Aorta (tissue), 5 donors: ENCODE measurements around the gene DCC. TPM values are rescaled to one million over a fixed set of nuclear protein-coding genes. Genes with fewer than 3 reads are reported as not detected.
"Not testable (repeated sequence)": the region's sequence is repeated elsewhere in the genome, so short reads cannot be mapped to it uniquely, and the experiment has no call there.

Source experiments
- ATAC-seq: fragments of 200-7000 bp; cut with Tn5 transposase; one replicate; pipeline ENCODE4 v1.9.1; 2022; ENCODE audit warnings: moderate library complexity; ENCODE audit not compliant: low FRiP score
- DNase-seq, 2 donors: peaks; one replicate each; pipeline ENCODE4 v3.0.0-alpha.2; 2020
- H3K27ac ChIP-seq, 2 donors: one replicate each; pipeline ENCODE4 v1.5.1; 2013; ENCODE audit warnings: low read length in 2 of 2, mild to moderate bottlenecking in 2 of 2, moderate library complexity in 2 of 2, control low read depth in 1 of 2, inconsistent platforms in 1 of 2, low read depth in 1 of 2
- H3K27me3 ChIP-seq, 2 donors: one replicate each; pipeline ENCODE4 v1.6.1; 2013; ENCODE audit warnings: control low read depth in 1 of 2, low read length in 1 of 2, mild to moderate bottlenecking in 1 of 2, moderate library complexity in 1 of 2; ENCODE audit not compliant: insufficient read depth in 2 of 2, control insufficient read depth in 1 of 2
- H3K36me3 ChIP-seq, 2 donors: one replicate each; pipeline ENCODE4 v1.6.1; 2013; ENCODE audit warnings: control low read depth in 1 of 2, low read length in 1 of 2, mild to moderate bottlenecking in 1 of 2; ENCODE audit not compliant: insufficient read depth in 2 of 2, control insufficient read depth in 1 of 2
- H3K4me1 ChIP-seq, 2 donors: one replicate each; pipeline ENCODE4 v1.6.1; 2013; ENCODE audit warnings: low read length in 2 of 2, control low read depth in 1 of 2, mild to moderate bottlenecking in 1 of 2, moderate library complexity in 1 of 2; ENCODE audit not compliant: insufficient read depth in 2 of 2, control insufficient read depth in 1 of 2
- H3K4me3 ChIP-seq, 2 donors: one replicate each; pipeline ENCODE4 v1.5.1; 2013; ENCODE audit warnings: low read length in 2 of 2, control low read depth in 1 of 2, mild to moderate bottlenecking in 1 of 2
- H3K9me3 ChIP-seq: one replicate; pipeline ENCODE4 v1.6.1; 2013; ENCODE audit warnings: mild to moderate bottlenecking, low read length; ENCODE audit not compliant: control insufficient read depth
- WGBS, 2 donors: extraction: QIAGEN DNeasy Blood & Tissue Kit; methylation state at CpG; one replicate each; pipeline ENCODE4 v1.1.7; 2013; 5-methylcytosine and 5-hydroxymethylcytosine counted together
- intact Hi-C, 2 donors: fragments of 100-400 bp; cut with DNase I; formaldehyde crosslinking; loops; one replicate each; pipeline versions ENCODE4 v1.14.2 to v1.15.0; 2022
- polyA plus RNA-seq, 2 donors: library from polyadenylated mRNA; stranded (reverse); fragments of 200-250 nt; gene quantifications; one replicate each; pipeline ENCODE4 v1.2.3, GENCODE V29; 2013
- total RNA-seq, 2 donors: library from RNA; stranded (reverse); fragmentation: NEBNext Ultra II Directional; extraction: Animal tissue kit (Norgen Biotek cat#: 25700); gene quantifications; one replicate each; pipeline ENCODE4 v1.2.1, GENCODE V29; 2021
- donor health status: healthy with polysubstance abuse.
- donor health status: Bipolar disorder and iron deficiency.
- donor health status: DM: no; HTN: no; CAD: no.
- donor health status: DM: no; HTN: no; CAD: no.
- donor health status: DM: yes; HTN: yes; CAD: no.

Gene DCC
- total and polyA plus RNA-seq, 4 donors: 0.78 TPM; not detected in 3

- Histone ChIP-seq H3K27ac (no peak overlapping the region), H3K27me3 (no peaks in the 10 kb centered on the region), H3K4me3 (no peak overlapping the region), H3K36me3 (no peaks in the 10 kb centered on the region), H3K9me3 (no peaks in the 10 kb centered on the region), H3K4me1 (no peaks in the 10 kb centered on the region)
- intact Hi-C loops: no loop called here
- ATAC-seq (no peak), DNase-seq (no peak)
- 91 to 96% methylated on average over 5 of the region's 5 CpGs for WGBS, 2 donors
These were observed 1127.8 kb downstream of the DCC start for GRCh38 chr18:53467756-53468155.

GRCh38 chr18:53468173-53468572 lies 1128.2 kb downstream of the DCC start:
- DNase-seq, ATAC-seq, intact Hi-C loops, H3K27me3 ChIP-seq, H3K27ac ChIP-seq, H3K4me3 ChIP-seq, H3K36me3 ChIP-seq, H3K9me3 ChIP-seq, H3K4me1 ChIP-seq: not testable (repeated sequence)
- 94 to 97% methylated on average over 2 of the region's 2 CpGs for WGBS, 2 donors

- Histone ChIP-seq H3K27me3 (no peaks in the 10 kb centered on the region), H3K27ac (no peak overlapping the region), H3K9me3 (no peaks in the 10 kb centered on the region), H3K4me3 (no peak overlapping the region), H3K4me1 (no peaks in the 10 kb centered on the region), H3K36me3 (no peaks in the 10 kb centered on the region)
- DNase-seq (no peak), ATAC-seq (no peak)
- 28 to 29% methylated on average over 2 of the region's 2 CpGs for WGBS, 2 donors
- intact Hi-C loops: no loop called here
These were observed 1132.5 kb downstream of the DCC start for GRCh38 chr18:53472546-53472945.

DNA sequence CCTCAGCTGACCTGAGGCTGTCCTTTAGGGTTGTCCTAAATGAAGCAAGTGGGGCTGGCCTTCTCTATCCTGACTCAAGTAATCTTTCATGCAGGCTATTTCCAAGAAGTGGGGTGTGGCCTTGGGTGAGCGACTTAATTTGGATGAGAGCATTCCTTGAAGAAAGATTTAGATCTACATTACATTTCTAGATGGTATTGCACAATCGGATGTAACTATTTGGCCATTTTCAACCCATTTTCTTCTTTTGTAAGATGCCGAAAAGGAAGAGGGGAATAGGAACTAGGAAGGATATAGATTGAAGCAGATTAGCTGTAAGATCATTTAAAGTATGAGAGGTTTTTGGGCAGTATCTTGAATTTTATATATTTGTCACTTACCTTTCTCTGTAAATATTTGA lies 1138.2 kb downstream of the DCC start:
- 88% methylated on average over 3 of the region's 3 CpGs for WGBS, 2 donors
- DNase-seq: no peak
- no peak for ATAC-seq
- Histone ChIP-seq H3K36me3 (no peaks in the 10 kb centered on the region), H3K27ac (no peak overlapping the region), H3K4me1 (no peaks in the 10 kb centered on the region), H3K27me3 (no peaks in the 10 kb centered on the region), H3K9me3 (no peaks in the 10 kb centered on the region), H3K4me3 (no peak overlapping the region)
- intact Hi-C loops: no loop called here

DNA sequence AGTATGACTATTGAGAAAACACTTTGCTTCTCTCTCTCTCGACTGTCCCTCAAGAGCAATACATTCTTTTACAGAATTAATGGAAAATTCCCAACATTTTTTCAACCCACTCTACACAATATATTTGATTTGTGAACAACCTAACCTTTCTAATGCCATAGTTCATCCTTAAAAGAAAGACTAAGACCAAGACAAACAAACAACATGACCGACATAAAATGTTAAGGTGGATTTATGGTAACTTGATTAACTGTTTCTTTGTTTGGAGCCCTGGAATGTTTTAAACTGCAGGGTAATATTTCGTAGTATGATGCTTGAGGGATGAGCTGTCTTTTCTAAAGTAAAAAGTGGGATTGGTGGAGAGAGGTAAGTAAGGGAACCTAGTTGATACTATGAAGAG lies 1146.3 kb downstream of the DCC start:
- H3K27ac ChIP-seq: no peak overlapping the region
- H3K36me3 ChIP-seq: no peaks in the 10 kb centered on the region
- no peaks in the 10 kb centered on the region for H3K27me3 ChIP-seq
- no peaks in the 10 kb centered on the region for H3K4me1 ChIP-seq
- ATAC-seq (no peak), DNase-seq (no peak)
- no peak overlapping the region for H3K4me3 ChIP-seq
- 17 to 28% methylated on average over 3 of the region's 3 CpGs for WGBS, 2 donors
- H3K9me3 ChIP-seq: no peaks in the 10 kb centered on the region
- intact Hi-C loops: no loop called here

- ATAC-seq (no peak), DNase-seq (no peak)
- intact Hi-C loops: no loop called here
- Histone ChIP-seq H3K27ac (no peak overlapping the region), H3K27me3 (no peaks in the 10 kb centered on the region), H3K36me3 (no peaks in the 10 kb centered on the region), H3K4me1 (no peaks in the 10 kb centered on the region), H3K9me3 (no peaks in the 10 kb centered on the region), H3K4me3 (no peak overlapping the region)
- WGBS, 2 donors: 0 to 7% methylated on average over 3 of the region's 3 CpGs
These were observed 1149.3 kb downstream of the DCC start for GRCh38 chr18:53489266-53489665.

GRCh38 chr18:53490019-53490418 lies 1150.0 kb downstream of the DCC start:
- WGBS, 2 donors: 21 to 33% methylated on average over 2 of the region's 2 CpGs
- Histone ChIP-seq H3K27me3 (no peaks in the 10 kb centered on the region), H3K27ac (no peak overlapping the region), H3K4me1 (no peaks in the 10 kb centered on the region), H3K4me3 (no peak overlapping the region), H3K9me3 (no peaks in the 10 kb centered on the region), H3K36me3 (no peaks in the 10 kb centered on the region)
- DNase-seq: no peak
- intact Hi-C loops: no loop called here
- no peak for ATAC-seq

DNA sequence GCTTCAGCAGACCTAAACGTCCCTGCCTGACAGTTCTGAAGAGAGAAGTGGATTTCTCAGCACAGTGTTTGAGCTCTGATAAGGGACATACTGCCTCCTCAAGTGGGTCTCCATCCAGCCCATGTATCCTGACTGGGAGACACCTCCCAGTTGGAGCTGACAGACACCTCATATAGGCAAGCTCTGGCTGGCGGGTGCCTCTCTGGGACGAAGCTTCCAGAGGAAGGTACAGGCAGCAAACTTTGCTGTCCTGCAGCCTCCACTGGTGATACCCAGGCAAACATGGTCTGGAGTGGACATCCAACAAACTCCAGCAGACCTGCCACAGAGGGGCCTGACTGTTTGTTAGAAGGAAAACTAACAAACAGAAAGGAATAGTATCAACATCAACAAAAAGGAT lies 1156.0 kb downstream of the DCC start:
- DNase-seq (no peak), ATAC-seq (no peak)
- Histone ChIP-seq H3K9me3 (peaks cover 3% of the 10 kb centered on the region), H3K36me3 (no peaks in the 10 kb centered on the region), H3K27ac (no peak overlapping the region), H3K4me3 (no peak overlapping the region), H3K27me3 (no peaks in the 10 kb centered on the region), H3K4me1 (no peaks in the 10 kb centered on the region)
- intact Hi-C loops: no loop called here
- 56 to 70% methylated on average over 3 of the region's 3 CpGs for WGBS, 2 donors

DNA sequence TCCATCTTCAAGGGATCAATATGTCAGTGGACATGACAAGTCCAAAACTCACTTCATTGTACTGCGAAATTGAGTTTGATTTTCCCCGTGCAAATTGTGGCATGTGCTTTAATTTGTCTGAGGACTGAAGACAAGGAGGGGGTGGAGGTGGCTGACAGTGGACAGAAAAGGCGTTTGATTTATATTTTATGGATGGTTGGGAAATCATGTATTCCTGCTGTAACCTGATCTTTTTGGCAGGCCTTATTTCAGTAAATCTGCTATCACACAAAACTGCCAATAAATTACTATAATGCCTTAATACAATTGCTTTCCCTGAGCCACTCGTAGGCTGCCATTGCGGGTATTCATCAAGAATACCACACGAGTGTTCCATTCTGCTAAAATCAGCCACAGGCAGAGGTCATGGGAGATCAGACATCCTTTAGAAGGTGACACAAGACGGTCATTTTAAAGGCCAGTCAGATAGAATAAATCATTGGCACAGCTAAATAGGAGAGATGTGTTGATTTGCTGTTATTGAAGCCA lies 1164.0 kb downstream of the DCC start:
- H3K4me1 ChIP-seq: no peaks in the 10 kb centered on the region
- H3K36me3 ChIP-seq: no peaks in the 10 kb centered on the region
- 19 to 43% methylated on average over 7 of the region's 7 CpGs for WGBS, 2 donors
- H3K27me3 ChIP-seq: no peaks in the 10 kb centered on the region
- ATAC-seq (no peak), DNase-seq (no peak)
- H3K4me3 ChIP-seq: no peak overlapping the region
- no peak overlapping the region for H3K27ac ChIP-seq
- peaks cover 3% of the 10 kb centered on the region for H3K9me3 ChIP-seq
- intact Hi-C loops: loop anchor here in 1 of 2 donors (10.0 kb wide), 1 partner anchor 59 kb away; no protein-coding TSS in a partner anchor
